Thyroid gland (tissue), 4 donors: ENCODE results near the gene ZNF18.

Experiments used
- CTCF ChIP-seq, 6 experiments: fragments of 200-600 bp in 3 of 6; fragments of 450-650 bp in 3 of 6; sonication (generic) in 3 of 6; IDR thresholded peaks; one replicate each; pipeline ENCODE4 v1.5.1; 2016 to 2019; ENCODE audit warnings: antibody characterized with exemption in 6 of 6, mild to moderate bottlenecking in 2 of 6, inconsistent platforms in 1 of 6, moderate library complexity in 1 of 6
- POLR2A ChIP-seq, 2 donors: fragments of 450-650 bp; IDR thresholded peaks; one replicate each; pipeline ENCODE4 v1.6.1; 2017; ENCODE audit warnings: antibody characterized with exemption in 2 of 2, mild to moderate bottlenecking in 2 of 2, moderate library complexity in 1 of 2

- TF ChIP-seq CTCF (IDR thresholded peaks at IDR 0.05) (no peak), POLR2A (IDR thresholded peaks at IDR 0.05) (no peak)
Observed at GRCh38 chr17:11932337-11932898, 64.9 kb downstream of the ZNF18 start.
